Body of pancreas (tissue), 4 donors: ENCODE results near the gene FRAS1.

Experiments used
- CTCF ChIP-seq, 7 experiments: fragments of 450-650 bp in 4 of 7; fragments of 200-600 bp in 3 of 7; sonication (generic) in 3 of 7; IDR thresholded peaks; one replicate each; pipeline ENCODE4 v1.5.1; 2016 to 2019; ENCODE audit warnings: antibody characterized with exemption in 7 of 7
- POLR2A ChIP-seq, 3 donors: fragments of 450-650 bp; IDR thresholded peaks; one replicate each; pipeline ENCODE4 v1.6.1; 2016; ENCODE audit warnings: antibody characterized with exemption in 3 of 3, mild to moderate bottlenecking in 2 of 3

- no peak for TF ChIP-seq CTCF (IDR thresholded peaks at IDR 0.05)
- no peak for TF ChIP-seq POLR2A (IDR thresholded peaks at IDR 0.05)
Observed at GRCh38 chr4:78244705-78245485, 187.8 kb downstream of the FRAS1 start.
